Neural cell (in vitro differentiated cells): ENCODE results near the gene NME7. TPM values are rescaled to one million over a fixed set of nuclear protein-coding genes. Genes with fewer than 3 reads are reported as not detected.

ENCODE experiments used
- H2AFZ ChIP-seq: fragments of 200-600, 300-800 bp; sonication (generic), shearing (Covaris generic); 2 replicates; pipeline ENCODE4 v1.6.0; 2014; ENCODE audit warnings: low read depth, mild to moderate bottlenecking, antibody characterized with exemption, low read length, moderate library complexity
- H3F3A ChIP-seq: fragments of 200-600 bp; shearing (Covaris generic); 2 replicates; pipeline ENCODE4 v1.6.1; 2016; ENCODE audit warnings: mild to moderate bottlenecking, moderate library complexity, mixed read lengths, antibody characterized with exemption, low read length; ENCODE audit not compliant: insufficient read depth, poor library complexity, severe bottlenecking
- H3K27ac ChIP-seq: fragments of 200-600, 300-800 bp; sonication (generic), shearing (Covaris generic); 2 replicates; pipeline ENCODE4 v1.5.1; 2014; ENCODE audit warnings: mild to moderate bottlenecking, low read length, moderate library complexity
- H3K27me3 ChIP-seq: fragments of 300-800, 200-600 bp; sonication (generic), shearing (Covaris generic); 2 replicates; pipeline ENCODE4 v1.6.0; 2014; ENCODE audit warnings: mild to moderate bottlenecking, low read depth, low read length, moderate library complexity; ENCODE audit not compliant: insufficient read depth
- H3K36me3 ChIP-seq: fragments of 300-800, 200-600 bp; sonication (generic), shearing (Covaris generic); 2 replicates; pipeline ENCODE4 v1.5.1; 2014; ENCODE audit warnings: mild to moderate bottlenecking, antibody characterized with exemption, low read length, moderate library complexity; ENCODE audit not compliant: insufficient read depth
- H3K4me2 ChIP-seq: fragments of 300-800, 200-600 bp; sonication (generic), shearing (Covaris generic); 2 replicates; pipeline ENCODE4 v1.6.0; 2014; ENCODE audit warnings: mild to moderate bottlenecking, low read length
- H3K4me3 ChIP-seq: fragments of 300-800, 200-600 bp; sonication (generic), shearing (Covaris generic); 2 replicates; pipeline ENCODE4 v1.5.1; 2014; ENCODE audit warnings: mild to moderate bottlenecking, low read length, moderate library complexity
- H3K79me2 ChIP-seq: fragments of 200-600 bp; shearing (Covaris generic); replicated peaks from 2 replicates; pipeline ENCODE4 v1.6.0; 2014; ENCODE audit warnings: mild to moderate bottlenecking, low read length, moderate library complexity; ENCODE audit not compliant: insufficient read depth
- H3K9ac ChIP-seq: fragments of 300-800, 200-600 bp; sonication (generic), shearing (Covaris generic); 2 replicates; pipeline ENCODE4 v1.6.1; 2016; ENCODE audit warnings: mild to moderate bottlenecking, low read length, mixed read lengths
- H3K9me2 ChIP-seq: fragments of 200-600 bp; shearing (Covaris generic); 2 replicates; pipeline ENCODE4 v1.6.1; 2016; ENCODE audit warnings: mild to moderate bottlenecking, low read length, mixed read lengths; ENCODE audit not compliant: insufficient read depth
- H3K9me3 ChIP-seq: fragments of 200-600, 300-800 bp; sonication (generic), shearing (Covaris generic); 2 replicates; pipeline ENCODE4 v1.6.1; 2016; ENCODE audit warnings: mild to moderate bottlenecking, mixed run types, low read length, moderate library complexity, mixed read lengths
- H4K20me1 ChIP-seq: fragments of 200-600 bp; shearing (Covaris generic); 2 replicates; pipeline ENCODE4 v1.6.1; 2016; ENCODE audit warnings: mild to moderate bottlenecking, mixed run types; ENCODE audit not compliant: insufficient read depth
- EP300 ChIP-seq: fragments of 450-650 bp; conservative IDR thresholded peaks from 2 replicates; pipeline ENCODE4 v1.6.1; 2014; ENCODE audit warnings: antibody characterized with exemption, mild to moderate bottlenecking, moderate library complexity; ENCODE audit not compliant: poor library complexity, severe bottlenecking
- EZH2 ChIP-seq: fragments of 200-600, 300-800 bp; shearing (Covaris generic), sonication (generic); IDR thresholded peaks from 2 replicates; pipeline ENCODE4 v1.6.1; 2014; ENCODE audit warnings: antibody characterized with exemption, low read length, borderline replicate concordance, mild to moderate bottlenecking; ENCODE audit not compliant: insufficient read depth, poor library complexity, severe bottlenecking
- MXI1 ChIP-seq: fragments of 450-650 bp; conservative IDR thresholded peaks from 2 replicates; pipeline ENCODE4 v1.6.1; 2014; ENCODE audit warnings: antibody characterized with exemption, mild to moderate bottlenecking; ENCODE audit not compliant: poor library complexity, severe bottlenecking
- POLR2AphosphoS5 ChIP-seq: IDR thresholded peaks from 2 replicates; pipeline ENCODE4 v1.6.1; 2012
- RAD21 ChIP-seq: fragments of 450-650 bp; conservative IDR thresholded peaks from 2 replicates; pipeline ENCODE4 v1.6.1; 2014; ENCODE audit warnings: antibody characterized with exemption, mild to moderate bottlenecking, moderate library complexity
- SMC3 ChIP-seq: fragments of 450-650 bp; conservative IDR thresholded peaks from 2 replicates; pipeline ENCODE4 v1.6.1; 2014; ENCODE audit warnings: antibody characterized with exemption, mild to moderate bottlenecking, moderate library complexity; ENCODE audit not compliant: poor library complexity
- TAF1 ChIP-seq: IDR thresholded peaks from 2 replicates; pipeline ENCODE4 v1.6.1; 2012; ENCODE audit warnings: low read depth
- polyA plus RNA-seq: library from polyadenylated mRNA; depleted of rRNA; stranded (reverse); fragments of >200 nt; gene quantifications from 2 replicates; pipeline ENCODE4 v1.2.3, GENCODE V29; 2014
- TF ChIP-seq, protein P1 (sequence below): IDR thresholded peaks from 2 replicates; pipeline ENCODE4 v1.6.1; 2012; ENCODE audit warnings: borderline replicate concordance
- TF ChIP-seq, protein P2 (sequence below): fragments of 450-650 bp; IDR thresholded peaks from 2 replicates; pipeline ENCODE4 v1.5.1; 2014; ENCODE audit warnings: antibody characterized with exemption, mild to moderate bottlenecking, moderate library complexity; ENCODE audit not compliant: poor library complexity, severe bottlenecking

Gene NME7
- polyA plus RNA-seq, 1 donor from 2014 or later: 42.4 TPM

DNA sequence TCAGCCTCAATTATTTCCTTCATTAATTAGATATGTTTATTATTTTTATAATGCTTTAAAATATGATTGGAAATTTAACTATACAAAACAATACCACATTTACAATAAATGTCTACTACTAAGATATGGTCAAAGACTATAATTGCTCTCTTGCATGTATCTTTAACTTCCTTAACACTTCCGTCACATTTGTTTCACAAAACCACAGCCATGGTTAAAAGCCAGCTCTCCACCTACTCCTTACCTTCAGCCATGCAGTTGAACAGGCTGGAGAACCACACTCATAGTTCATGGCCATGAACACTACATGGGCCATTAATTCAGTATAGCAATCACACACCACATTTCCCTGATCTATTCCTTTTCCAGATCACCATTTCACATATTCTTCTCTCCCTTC is 72.2 kb downstream of the NME7 start:
- TF ChIP-seq, protein P1, sequence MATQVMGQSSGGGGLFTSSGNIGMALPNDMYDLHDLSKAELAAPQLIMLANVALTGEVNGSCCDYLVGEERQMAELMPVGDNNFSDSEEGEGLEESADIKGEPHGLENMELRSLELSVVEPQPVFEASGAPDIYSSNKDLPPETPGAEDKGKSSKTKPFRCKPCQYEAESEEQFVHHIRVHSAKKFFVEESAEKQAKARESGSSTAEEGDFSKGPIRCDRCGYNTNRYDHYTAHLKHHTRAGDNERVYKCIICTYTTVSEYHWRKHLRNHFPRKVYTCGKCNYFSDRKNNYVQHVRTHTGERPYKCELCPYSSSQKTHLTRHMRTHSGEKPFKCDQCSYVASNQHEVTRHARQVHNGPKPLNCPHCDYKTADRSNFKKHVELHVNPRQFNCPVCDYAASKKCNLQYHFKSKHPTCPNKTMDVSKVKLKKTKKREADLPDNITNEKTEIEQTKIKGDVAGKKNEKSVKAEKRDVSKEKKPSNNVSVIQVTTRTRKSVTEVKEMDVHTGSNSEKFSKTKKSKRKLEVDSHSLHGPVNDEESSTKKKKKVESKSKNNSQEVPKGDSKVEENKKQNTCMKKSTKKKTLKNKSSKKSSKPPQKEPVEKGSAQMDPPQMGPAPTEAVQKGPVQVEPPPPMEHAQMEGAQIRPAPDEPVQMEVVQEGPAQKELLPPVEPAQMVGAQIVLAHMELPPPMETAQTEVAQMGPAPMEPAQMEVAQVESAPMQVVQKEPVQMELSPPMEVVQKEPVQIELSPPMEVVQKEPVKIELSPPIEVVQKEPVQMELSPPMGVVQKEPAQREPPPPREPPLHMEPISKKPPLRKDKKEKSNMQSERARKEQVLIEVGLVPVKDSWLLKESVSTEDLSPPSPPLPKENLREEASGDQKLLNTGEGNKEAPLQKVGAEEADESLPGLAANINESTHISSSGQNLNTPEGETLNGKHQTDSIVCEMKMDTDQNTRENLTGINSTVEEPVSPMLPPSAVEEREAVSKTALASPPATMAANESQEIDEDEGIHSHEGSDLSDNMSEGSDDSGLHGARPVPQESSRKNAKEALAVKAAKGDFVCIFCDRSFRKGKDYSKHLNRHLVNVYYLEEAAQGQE: no peak
- TF ChIP-seq EP300 (no peak), TAF1 (no peak)
- no peaks in the 10 kb centered on the region for H3K27me3 ChIP-seq
- no peaks in the 10 kb centered on the region for H4K20me1 ChIP-seq
- no peak overlapping the region for H2AFZ ChIP-seq
- H3F3A ChIP-seq: no peaks in the 10 kb centered on the region
- H3K36me3 ChIP-seq: no peaks in the 10 kb centered on the region
- H3K9ac ChIP-seq: no peak overlapping the region
- no peaks in the 10 kb centered on the region for H3K79me2 ChIP-seq
- no peaks in the 10 kb centered on the region for H3K9me2 ChIP-seq
- no peak overlapping the region for H3K4me2 ChIP-seq
- no peak overlapping the region for H3K4me3 ChIP-seq
- no peaks in the 10 kb centered on the region for H3K9me3 ChIP-seq
- no peak overlapping the region for H3K27ac ChIP-seq

DNA sequence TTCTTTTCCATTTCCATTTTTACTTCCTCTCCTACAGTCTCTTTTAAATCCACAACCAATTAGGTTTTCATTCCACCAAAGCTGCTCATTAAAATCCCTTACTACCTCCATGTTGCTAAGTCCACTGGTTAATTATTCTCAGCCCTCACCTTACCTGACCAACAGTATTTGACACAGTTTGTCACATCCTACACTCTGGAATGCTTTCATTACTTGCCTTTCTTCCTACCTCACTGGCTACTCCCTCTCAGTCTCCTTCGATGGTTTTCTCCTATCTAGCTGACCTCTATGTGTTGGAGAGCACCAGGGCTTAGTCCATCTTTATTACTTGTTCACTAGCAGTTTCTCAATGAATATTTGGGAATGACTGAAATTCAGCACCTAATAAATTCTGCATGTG is 78.6 kb downstream of the NME7 start:
- Histone ChIP-seq H3K36me3 (peaks cover 6% of the 10 kb centered on the region), H3K4me3 (no peak overlapping the region), H3K9me3 (no peaks in the 10 kb centered on the region), H3K27me3 (no peaks in the 10 kb centered on the region), H3F3A (no peaks in the 10 kb centered on the region), H3K79me2 (no peaks in the 10 kb centered on the region), H4K20me1 (no peaks in the 10 kb centered on the region), H3K9ac (no peak overlapping the region), H3K4me2 (no peak overlapping the region), H3K27ac (no peak overlapping the region), H3K9me2 (no peaks in the 10 kb centered on the region), H2AFZ (no peak overlapping the region)
- TF ChIP-seq MXI1: no peak
- no peak for TF ChIP-seq TAF1
- TF ChIP-seq, protein P1: no peak
- no peak for TF ChIP-seq EP300
- TF ChIP-seq SMC3: no peak
- no peak for TF ChIP-seq EZH2
- TF ChIP-seq, protein P2, sequence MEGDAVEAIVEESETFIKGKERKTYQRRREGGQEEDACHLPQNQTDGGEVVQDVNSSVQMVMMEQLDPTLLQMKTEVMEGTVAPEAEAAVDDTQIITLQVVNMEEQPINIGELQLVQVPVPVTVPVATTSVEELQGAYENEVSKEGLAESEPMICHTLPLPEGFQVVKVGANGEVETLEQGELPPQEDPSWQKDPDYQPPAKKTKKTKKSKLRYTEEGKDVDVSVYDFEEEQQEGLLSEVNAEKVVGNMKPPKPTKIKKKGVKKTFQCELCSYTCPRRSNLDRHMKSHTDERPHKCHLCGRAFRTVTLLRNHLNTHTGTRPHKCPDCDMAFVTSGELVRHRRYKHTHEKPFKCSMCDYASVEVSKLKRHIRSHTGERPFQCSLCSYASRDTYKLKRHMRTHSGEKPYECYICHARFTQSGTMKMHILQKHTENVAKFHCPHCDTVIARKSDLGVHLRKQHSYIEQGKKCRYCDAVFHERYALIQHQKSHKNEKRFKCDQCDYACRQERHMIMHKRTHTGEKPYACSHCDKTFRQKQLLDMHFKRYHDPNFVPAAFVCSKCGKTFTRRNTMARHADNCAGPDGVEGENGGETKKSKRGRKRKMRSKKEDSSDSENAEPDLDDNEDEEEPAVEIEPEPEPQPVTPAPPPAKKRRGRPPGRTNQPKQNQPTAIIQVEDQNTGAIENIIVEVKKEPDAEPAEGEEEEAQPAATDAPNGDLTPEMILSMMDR: no peak
- no peak for TF ChIP-seq POLR2AphosphoS5
- no peak for TF ChIP-seq RAD21
